Mesothelial cell of epicardium (in vitro differentiated cells): ENCODE results near the gene TMEM143. TPM values are rescaled to one million over a fixed set of nuclear protein-coding genes. Genes with fewer than 3 reads are reported as not detected.
"Not testable (repeated sequence)": the region's sequence is repeated elsewhere in the genome, so short reads cannot be mapped to it uniquely, and the experiment has no call there.

Source experiments
- DNase-seq, 2 experiments: peaks; one replicate each; pipeline ENCODE4 v3.0.0; 2021; ENCODE audit warnings: low spot score in 2 of 2; ENCODE audit not compliant: unreplicated experiment in 2 of 2
- H3K27ac Mint-ChIP-seq: 2 replicates; pipeline ENCODE4 v1.8.0; 2021; ENCODE audit warnings: mixed read lengths
- H3K27me3 Mint-ChIP-seq: 2 replicates; pipeline ENCODE4 v1.8.0; 2021; ENCODE audit warnings: low read depth, mixed read lengths
- H3K36me3 Mint-ChIP-seq: 2 replicates; pipeline ENCODE4 v1.8.0; 2021; ENCODE audit warnings: mixed read lengths
- H3K4me1 Mint-ChIP-seq: 2 replicates; pipeline ENCODE4 v1.8.0; 2021; ENCODE audit warnings: mixed read lengths
- H3K4me3 Mint-ChIP-seq: 2 replicates; pipeline ENCODE4 v1.8.0; 2021; ENCODE audit warnings: mild to moderate bottlenecking, moderate library complexity, mixed read lengths
- H3K9me3 Mint-ChIP-seq: 2 replicates; pipeline ENCODE4 v1.8.0; 2021; ENCODE audit warnings: mixed read lengths
- CTCF ChIP-seq: fragments of 200-600 bp; sonication (generic); IDR thresholded peaks from one replicate; pipeline ENCODE4 v1.5.0; 2021; ENCODE audit warnings: antibody characterized with exemption; ENCODE audit not compliant: unreplicated experiment
- total RNA-seq: library from RNA; stranded (reverse); gene quantifications from 3 replicates; pipeline ENCODE4 v1.2.1, GENCODE V29; 2021

TMEM143 gene
- total RNA-seq, 1 donor from 2014 or later = 11.7 TPM

GRCh38 chr19:48378194-48378570 is 14.4 kb upstream of the TMEM143 start:
- no peak for TF ChIP-seq CTCF
- H3K36me3 Mint-ChIP-seq = peaks cover 15% of the 10 kb centered on the region
- no peak overlapping the region for H3K4me3 Mint-ChIP-seq
- H3K27me3 Mint-ChIP-seq = no peaks in the 10 kb centered on the region
- H3K9me3 Mint-ChIP-seq = no peaks in the 10 kb centered on the region
- DNase-seq = no peak
- H3K27ac Mint-ChIP-seq = no peak overlapping the region
- peaks cover under 1% of the 10 kb centered on the region for H3K4me1 Mint-ChIP-seq

GRCh38 chr19:48373567-48373966 is 9.8 kb upstream of the TMEM143 start:
- Mint-ChIP-seq H3K4me1 (peaks cover 18% of the 10 kb centered on the region), H3K27me3 (no peaks in the 10 kb centered on the region), H3K9me3 (no peaks in the 10 kb centered on the region), H3K4me3 (no peak overlapping the region), H3K36me3 (no peaks in the 10 kb centered on the region), H3K27ac (no peak overlapping the region)
- no peak for TF ChIP-seq CTCF
- DNase-seq = no peak

GRCh38 chr19:48372904-48373303 is 9.2 kb upstream of the TMEM143 start:
- H3K27ac Mint-ChIP-seq = peak overlapping the region; percentile 40
- no peaks in the 10 kb centered on the region for H3K27me3 Mint-ChIP-seq
- peaks cover 18% of the 10 kb centered on the region for H3K4me1 Mint-ChIP-seq
- H3K9me3 Mint-ChIP-seq = no peaks in the 10 kb centered on the region
- no peaks in the 10 kb centered on the region for H3K36me3 Mint-ChIP-seq
- H3K4me3 Mint-ChIP-seq = no peak overlapping the region
- DNase-seq = no peak
- no peak for TF ChIP-seq CTCF

GRCh38 chr19:48371771-48372170 is 8.0 kb upstream of the TMEM143 start:
- H3K27me3 Mint-ChIP-seq, DNase-seq, H3K36me3 Mint-ChIP-seq, H3K4me3 Mint-ChIP-seq, H3K27ac Mint-ChIP-seq, H3K9me3 Mint-ChIP-seq: not testable (repeated sequence)
- peaks cover 18% of the 10 kb centered on the region for H3K4me1 Mint-ChIP-seq

GRCh38 chr19:48371367-48371766 is 7.6 kb upstream of the TMEM143 start:
- no peak overlapping the region for H3K27ac Mint-ChIP-seq
- no peak overlapping the region for H3K4me3 Mint-ChIP-seq
- no peaks in the 10 kb centered on the region for H3K36me3 Mint-ChIP-seq
- no peaks in the 10 kb centered on the region for H3K9me3 Mint-ChIP-seq
- TF ChIP-seq CTCF = no peak
- peaks cover 18% of the 10 kb centered on the region for H3K4me1 Mint-ChIP-seq
- DNase-seq = no peak
- H3K27me3 Mint-ChIP-seq = no peaks in the 10 kb centered on the region

- TF ChIP-seq CTCF = no peak
- H3K36me3 Mint-ChIP-seq = no peaks in the 10 kb centered on the region
- no peak overlapping the region for H3K4me3 Mint-ChIP-seq
- peaks cover 18% of the 10 kb centered on the region for H3K4me1 Mint-ChIP-seq
- H3K27ac Mint-ChIP-seq = no peak overlapping the region
- no peaks in the 10 kb centered on the region for H3K9me3 Mint-ChIP-seq
- no peak for DNase-seq
- no peaks in the 10 kb centered on the region for H3K27me3 Mint-ChIP-seq
Measured at GRCh38 chr19:48370955-48371354, 7.2 kb upstream of the TMEM143 start.
